K562 (cell line): ENCODE results near the gene FANCG. TPM values are rescaled to one million over a fixed set of nuclear protein-coding genes. Genes with fewer than 3 reads are reported as not detected.

Experiments
- AFF4 ChIP-seq: sonication (generic); formaldehyde crosslinking; IDR thresholded peaks from 2 replicates; pipeline ENCODE4 v1.8.0; 2023; ENCODE audit warnings: mild to moderate bottlenecking, missing genetic modification reagents
- DPF2 ChIP-seq: fragments of 450-650 bp; IDR thresholded peaks from 2 replicates; pipeline ENCODE4 v1.6.1; 2016
- E2F4 ChIP-seq: sonication (generic); formaldehyde crosslinking; IDR thresholded peaks from 2 replicates; pipeline ENCODE4 v1.8.0; 2022; ENCODE audit warnings: mild to moderate bottlenecking, low read depth, missing genetic modification reagents
- HCFC1 ChIP-seq: IDR thresholded peaks from 2 replicates; pipeline ENCODE4 v1.6.1; 2012; ENCODE audit warnings: low read depth, low read length, improper control_type of control experiment
- HOMEZ ChIP-seq: fragments of 250-450 bp; sonication (Bioruptor Pico); IDR thresholded peaks from 2 replicates; pipeline ENCODE4 v1.4.0; 2020; ENCODE audit warnings: mild to moderate bottlenecking, moderate library complexity
- MCM3 ChIP-seq: fragments of 450-650 bp; IDR thresholded peaks from 2 replicates; pipeline ENCODE4 v1.6.1; 2016
- MCM5 ChIP-seq: fragments of 450-650 bp; IDR thresholded peaks from 2 replicates; pipeline ENCODE4 v1.6.1; 2016; ENCODE audit warnings: low read depth
- NR2C1 ChIP-seq, 2 experiments: fragments of 450-650 bp; IDR thresholded peaks; 2 replicates each; pipeline ENCODE4 v1.6.1; 2017; ENCODE audit warnings: mild to moderate bottlenecking in 2 of 2, antibody characterized with exemption in 1 of 2, inconsistent platforms in 1 of 2, missing compliant biosample characterization in 1 of 2, missing genetic modification characterization in 1 of 2
- PHB2 ChIP-seq: fragments of 450-650 bp; IDR thresholded peaks from 2 replicates; pipeline ENCODE4 v1.6.1; 2017; ENCODE audit warnings: low read depth
- SIN3B ChIP-seq: fragments of 450-650 bp; IDR thresholded peaks from 2 replicates; pipeline ENCODE4 v1.6.1; 2017; ENCODE audit warnings: low read depth, mild to moderate bottlenecking, moderate library complexity
- SNRNP70 ChIP-seq: fragments of 200-400 bp; formaldehyde crosslinking; optimal IDR thresholded peaks from 2 replicates; pipeline ENCODE3; 2017; ENCODE audit warnings: low read depth, low read length
- SOX6 ChIP-seq: fragments of 450-650 bp; IDR thresholded peaks from 2 replicates; pipeline ENCODE4 v1.6.1; 2014; ENCODE audit warnings: mild to moderate bottlenecking
- TFAP4 ChIP-seq: sonication (generic); formaldehyde crosslinking; IDR thresholded peaks from 2 replicates; pipeline ENCODE4 v1.8.0; 2022; ENCODE audit warnings: missing genetic modification reagents, mild to moderate bottlenecking, moderate library complexity, borderline replicate concordance
- ZMIZ1 ChIP-seq, 2 experiments: fragments of 150-350 bp in 1 of 2; IDR thresholded peaks; 2 replicates each; pipeline ENCODE4 v1.6.1; 2012 to 2016; ENCODE audit warnings: low read depth in 2 of 2, low read length in 2 of 2, mild to moderate bottlenecking in 1 of 2, moderate library complexity in 1 of 2
- ZNF224 ChIP-seq: sonication (generic); formaldehyde crosslinking; IDR thresholded peaks from 2 replicates; pipeline ENCODE4 v1.8.0; 2022; ENCODE audit warnings: mild to moderate bottlenecking, missing genetic modification reagents
- polyA plus RNA-seq, 8 experiments: library from polyadenylated mRNA; depleted of rRNA in 4 of 8; stranded (reverse) in 5 of 8; unstranded in 3 of 8; fragments of >200 nt; fragmentation: Nextera tagmentation in 2 of 8; fragmentation: Illumina TruSeq in 1 of 8; extraction: Ambion mirVana in 2 of 8; extraction: Trizol in 1 of 8; gene quantifications; 2 replicates each; pipeline versions ENCODE4 v1.2.1 to v1.2.3, GENCODE V29; 2011 to 2014; ENCODE audit warnings: inconsistent platforms in 1 of 8, missing spikeins in 1 of 8
- total RNA-seq, 7 experiments: library from RNA; depleted of rRNA in 6 of 7; stranded (reverse); fragments of >200 nt in 6 of 7; fragmentation: Illumina TruSeq in 2 of 7; extraction: Trizol in 2 of 7; gene quantifications; 2 replicates each; pipeline versions ENCODE4 v1.2.1 to v1.2.3, GENCODE V29; 2011 to 2021; ENCODE audit warnings: low replicate concordance in 1 of 7

FANCG gene
- total and polyA plus RNA-seq, 9 of the 15 experiments (the other 6 are each of a cell fraction or from before 2014, with no cell fraction given), result 7.5 to 43.9 (median 31.0) TPM

- TF ChIP-seq HCFC1 (peak; percentile 89), E2F4 (CRISPR knock-in tag) (0 out of 2 replicates have a peak, but pooled peaks have one; percentile 37), DPF2 (no peak), SNRNP70 (no peak), MCM3 (no peak), ZMIZ1 (IDR thresholded peaks at IDR 0.05; ENCODE audit: low read depth in 2 of 2, low read length in 2 of 2) (no peak), SIN3B (peak; percentile 58; the same call in 1 of the 2 replicates), AFF4 (CRISPR knock-in tag) (no peak), PHB2 (no peak), HOMEZ (CRISPR knock-in tag) (no peak), ZNF224 (no peak), NR2C1 (IDR thresholded peaks at IDR 0.05) (no peak), NR2C1 (tag; IDR thresholded peaks at IDR 0.05) (0 out of 2 replicates have a peak, but pooled peaks have one; percentile 18), MCM5 (no peak), SOX6 (peak; percentile 37; the same call in 1 of the 2 replicates), TFAP4 (peak; percentile 71)
Measured at GRCh38 chr9:35079426-35080341, at the start of gene FANCG (continued).
